ENCODE data around the gene FAM204A.

Gene FAM204A

GRCh38 chr10:118253397-118253796 lies 88.7 kb downstream of the FAM204A start:
- Histone ChIP-seq H3K9me3 (ENCODE audit: control insufficient read depth, insufficient read depth, low read length) (no peaks in the 10 kb centered on the region), H3K36me3 (ENCODE audit: control insufficient read depth, low read length) (no peaks in the 10 kb centered on the region), H3K4me3 (ENCODE audit: low read length) (no peak overlapping the region), H3K4me2 (ENCODE audit: low read length) (no peak overlapping the region), H3K4me1 (ENCODE audit: control insufficient read depth, low read length) (no peaks in the 10 kb centered on the region), H3K27me3 (ENCODE audit: control insufficient read depth, low read length) (peaks cover 12% of the 10 kb centered on the region), H4K20me1 (ENCODE audit: control insufficient read depth, insufficient read depth, low read depth, low read length) (no peaks in the 10 kb centered on the region), H3K79me2 (ENCODE audit: control insufficient read depth, low read length) (no peaks in the 10 kb centered on the region), H3F3A (ENCODE audit: control insufficient read depth, insufficient read depth) (no peaks in the 10 kb centered on the region), H3K9me2 (replicated peaks; ENCODE audit: control insufficient read depth, low read length) (no peaks in the 10 kb centered on the region), H3K27ac (ENCODE audit: low read depth, low read length) (no peak overlapping the region)
- TF ChIP-seq EZH2phosphoT487 (IDR thresholded peaks at IDR 0.05; ENCODE audit: borderline replicate concordance, low read length) (no peak), CTCF (IDR thresholded peaks at IDR 0.05; ENCODE audit: low read depth, low read length, poor library complexity, severe bottlenecking) (no peak)

GRCh38 chr10:118251791-118252190 lies 90.3 kb downstream of the FAM204A start:
- Histone ChIP-seq H3K4me1 (ENCODE audit: control insufficient read depth, low read length) (no peaks in the 10 kb centered on the region), H3K4me3 (ENCODE audit: low read length) (no peak overlapping the region), H4K20me1 (ENCODE audit: control insufficient read depth, insufficient read depth, low read depth, low read length) (no peaks in the 10 kb centered on the region), H3K9me3 (ENCODE audit: control insufficient read depth, insufficient read depth, low read length) (no peaks in the 10 kb centered on the region), H3K4me2 (ENCODE audit: low read length) (no peak overlapping the region), H3K9me2 (replicated peaks; ENCODE audit: control insufficient read depth, low read length) (no peaks in the 10 kb centered on the region), H3F3A (ENCODE audit: control insufficient read depth, insufficient read depth) (no peaks in the 10 kb centered on the region), H3K27ac (ENCODE audit: low read depth, low read length) (no peak overlapping the region), H3K27me3 (ENCODE audit: control insufficient read depth, low read length) (peaks cover 15% of the 10 kb centered on the region), H3K36me3 (ENCODE audit: control insufficient read depth, low read length) (no peaks in the 10 kb centered on the region), H3K79me2 (ENCODE audit: control insufficient read depth, low read length) (no peaks in the 10 kb centered on the region)
- no peak for TF ChIP-seq EZH2phosphoT487 (IDR thresholded peaks at IDR 0.05; ENCODE audit: borderline replicate concordance, low read length)

DNA sequence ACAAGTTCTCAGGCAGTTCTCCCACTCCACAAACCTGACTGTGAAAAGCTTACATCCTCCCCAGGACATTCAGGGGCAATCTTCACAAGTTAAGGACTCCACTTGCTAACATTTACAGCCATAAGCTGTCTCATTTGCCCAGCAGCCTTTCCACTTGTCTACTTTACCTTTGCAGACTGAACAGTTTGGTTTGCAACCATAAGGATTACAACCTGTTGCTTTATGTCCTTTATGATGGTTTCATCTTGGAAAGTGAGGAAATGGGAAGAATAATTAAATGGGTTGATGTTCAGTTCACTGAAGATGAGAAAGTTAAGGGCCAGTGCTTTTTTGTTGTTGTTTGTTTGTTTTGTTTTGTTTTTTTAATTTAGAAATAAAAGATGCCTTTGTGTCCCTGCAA lies 92.4 kb downstream of the FAM204A start:
- Histone ChIP-seq H3K36me3 (ENCODE audit: control insufficient read depth, low read length) (no peaks in the 10 kb centered on the region), H4K20me1 (ENCODE audit: control insufficient read depth, insufficient read depth, low read depth, low read length) (no peaks in the 10 kb centered on the region), H3K9me3 (ENCODE audit: control insufficient read depth, insufficient read depth, low read length) (no peaks in the 10 kb centered on the region), H3K4me2 (ENCODE audit: low read length) (no peak overlapping the region), H3K27ac (ENCODE audit: low read depth, low read length) (no peak overlapping the region), H3K27me3 (ENCODE audit: control insufficient read depth, low read length) (peaks cover 22% of the 10 kb centered on the region), H3K79me2 (ENCODE audit: control insufficient read depth, low read length) (no peaks in the 10 kb centered on the region), H3F3A (ENCODE audit: control insufficient read depth, insufficient read depth) (no peaks in the 10 kb centered on the region), H3K4me1 (ENCODE audit: control insufficient read depth, low read length) (no peaks in the 10 kb centered on the region), H3K4me3 (ENCODE audit: low read length) (no peak overlapping the region), H3K9me2 (replicated peaks; ENCODE audit: control insufficient read depth, low read length) (no peaks in the 10 kb centered on the region)
- TF ChIP-seq CTCF (IDR thresholded peaks at IDR 0.05; ENCODE audit: low read depth, low read length, poor library complexity, severe bottlenecking) = no peak
- no peak for TF ChIP-seq EZH2phosphoT487 (IDR thresholded peaks at IDR 0.05; ENCODE audit: borderline replicate concordance, low read length)
